ENCODE data around the gene CLDND2.

The CLDND2 gene

DNA sequence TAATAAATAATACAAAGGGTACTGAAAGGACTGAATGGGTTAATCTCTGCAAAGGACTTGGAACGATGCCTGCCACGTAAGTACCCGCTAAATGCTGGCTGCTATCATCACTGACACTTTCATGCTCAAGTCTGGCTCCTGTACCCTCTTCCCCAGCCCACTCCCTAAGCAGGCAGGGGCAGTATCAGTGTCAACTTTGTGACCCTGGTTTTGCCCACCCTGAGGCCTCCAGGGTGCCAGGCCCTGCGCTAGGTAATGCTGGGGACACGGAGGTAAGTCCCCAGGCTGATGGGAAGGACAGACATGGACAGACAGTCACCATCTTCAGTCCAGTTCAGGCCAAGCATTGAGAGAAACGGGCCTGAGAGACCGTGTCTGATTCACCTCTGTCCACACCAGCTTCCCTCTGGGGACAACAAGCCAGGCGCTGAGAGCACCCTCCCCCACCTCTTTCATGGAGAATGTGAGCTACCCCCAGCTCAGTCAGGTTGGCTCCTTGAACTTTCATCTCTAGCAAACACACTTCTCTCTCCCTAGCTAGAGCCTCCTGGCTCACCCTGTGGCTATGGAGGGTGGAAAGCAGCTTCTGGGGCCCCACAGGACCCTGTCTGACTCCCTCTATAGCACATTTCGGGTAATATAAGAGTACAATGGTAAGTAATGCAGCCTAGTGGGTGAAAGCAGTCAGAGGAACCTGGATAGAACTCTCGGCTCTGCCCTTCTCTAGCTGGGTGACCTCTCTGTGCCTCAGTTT lies 3.4 kb downstream of the CLDND2 start:
- no peaks in the 10 kb centered on the region for H3K27me3 ChIP-seq (ENCODE audit: control insufficient read depth in 1 of 2, insufficient read depth in 2 of 2, low read length in 2 of 2)
- H3K27ac ChIP-seq (ENCODE audit: low read depth, low read length) = peak overlapping the region; percentile 96
- H3K36me3 ChIP-seq (ENCODE audit: insufficient read depth, low read length) = no peaks in the 10 kb centered on the region
- H3K9ac ChIP-seq (ENCODE audit: low read length) = peak overlapping the region; percentile 97
- H3K9me3 ChIP-seq (ENCODE audit: low read length) = no peaks in the 10 kb centered on the region
- H3K4me3 ChIP-seq (ENCODE audit: low read depth in 1 of 2, low read length in 2 of 2) = peak overlapping the region; percentile 74 to 88
- peaks cover 25% of the 10 kb centered on the region for H3K4me1 ChIP-seq (ENCODE audit: insufficient read depth, low read length)

DNA sequence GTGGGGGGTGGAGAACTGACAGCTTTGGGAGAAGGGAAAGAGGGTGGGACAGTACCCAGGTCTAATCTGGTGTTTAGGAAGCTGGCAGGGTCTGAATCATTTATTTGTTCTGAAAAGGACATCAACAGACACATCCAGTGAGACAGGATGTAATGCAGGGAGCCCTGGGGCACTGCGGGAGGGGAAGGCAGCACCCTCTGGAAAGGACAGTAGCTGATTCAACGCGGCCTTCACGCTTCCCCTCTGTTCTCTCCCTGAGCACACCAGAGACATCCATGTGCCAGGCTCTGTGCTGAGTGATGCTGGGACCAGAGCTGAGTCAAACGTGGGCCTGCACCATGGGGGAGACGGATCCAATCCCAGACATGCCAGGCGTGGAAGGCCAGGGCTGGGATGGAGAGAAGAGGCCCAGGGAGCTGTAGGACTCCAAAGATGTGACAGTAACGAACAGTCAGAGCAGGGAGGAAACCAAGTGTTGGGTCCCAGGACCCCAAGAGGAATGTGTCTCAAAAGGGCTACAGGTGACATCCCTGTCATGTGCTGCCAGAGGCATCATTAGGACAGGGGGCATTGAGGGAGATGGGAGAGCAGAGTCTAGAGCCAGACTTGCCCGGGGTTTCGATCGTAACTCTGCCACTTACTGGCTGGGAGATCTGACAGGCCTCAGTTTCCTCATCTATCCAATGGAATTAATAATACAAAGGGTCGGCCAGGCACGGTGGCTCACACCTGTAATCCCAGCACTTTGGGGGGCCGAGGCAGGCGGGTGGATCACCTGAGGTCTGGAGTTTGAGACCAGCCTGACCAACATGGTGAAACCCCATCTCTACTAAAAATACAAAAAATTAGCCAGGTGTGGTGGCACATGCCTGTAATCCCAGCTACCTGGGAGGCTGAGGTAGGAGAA lies 4.3 kb downstream of the CLDND2 start:
- H3K27ac ChIP-seq (ENCODE audit: low read depth, low read length) = no peak overlapping the region

DNA sequence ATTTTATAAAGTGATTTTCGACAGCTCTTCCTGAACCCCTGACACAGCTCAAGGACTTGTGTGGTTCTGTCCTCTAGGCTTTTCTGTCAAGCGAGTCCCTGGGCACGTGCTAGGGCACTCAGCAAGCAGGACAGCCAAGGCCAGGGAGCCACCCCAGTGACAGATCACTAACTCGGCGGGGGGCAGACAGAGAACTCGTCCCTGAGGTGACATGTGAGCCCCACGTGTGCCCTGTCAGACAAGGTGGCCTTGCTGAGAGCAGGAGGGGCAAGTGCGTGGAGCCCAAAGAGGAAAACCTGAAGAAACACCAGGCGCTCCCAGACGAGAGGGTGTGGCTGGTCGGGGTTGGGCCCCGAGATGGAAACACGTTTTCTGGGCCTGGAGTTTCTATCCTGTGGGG lies 7.6 kb downstream of the CLDND2 start:
- Histone ChIP-seq H3K9ac (ENCODE audit: low read length) (no peak overlapping the region), H3K27me3 (ENCODE audit: control insufficient read depth in 1 of 2, insufficient read depth in 2 of 2, low read length in 2 of 2) (no peaks in the 10 kb centered on the region), H3K27ac (ENCODE audit: low read depth, low read length) (no peak overlapping the region), H3K9me3 (ENCODE audit: low read length) (no peaks in the 10 kb centered on the region), H3K36me3 (ENCODE audit: insufficient read depth, low read length) (no peaks in the 10 kb centered on the region), H3K4me1 (ENCODE audit: insufficient read depth, low read length) (peaks cover 19% of the 10 kb centered on the region), H3K4me3 (ENCODE audit: low read depth in 1 of 2, low read length in 2 of 2) (no peak overlapping the region)

More for the DNA sequence above, 4.3 kb downstream of the CLDND2 start:
- H3K4me1 ChIP-seq (ENCODE audit: insufficient read depth, low read length) = peaks cover 25% of the 10 kb centered on the region
- no peaks in the 10 kb centered on the region for H3K36me3 ChIP-seq (ENCODE audit: insufficient read depth, low read length)
- no peak overlapping the region for H3K4me3 ChIP-seq (ENCODE audit: low read depth in 1 of 2, low read length in 2 of 2)
- no peaks in the 10 kb centered on the region for H3K9me3 ChIP-seq (ENCODE audit: low read length)
- H3K27me3 ChIP-seq (ENCODE audit: control insufficient read depth in 1 of 2, insufficient read depth in 2 of 2, low read length in 2 of 2) = no peaks in the 10 kb centered on the region
- H3K9ac ChIP-seq (ENCODE audit: low read length) = no peak overlapping the region

DNA sequence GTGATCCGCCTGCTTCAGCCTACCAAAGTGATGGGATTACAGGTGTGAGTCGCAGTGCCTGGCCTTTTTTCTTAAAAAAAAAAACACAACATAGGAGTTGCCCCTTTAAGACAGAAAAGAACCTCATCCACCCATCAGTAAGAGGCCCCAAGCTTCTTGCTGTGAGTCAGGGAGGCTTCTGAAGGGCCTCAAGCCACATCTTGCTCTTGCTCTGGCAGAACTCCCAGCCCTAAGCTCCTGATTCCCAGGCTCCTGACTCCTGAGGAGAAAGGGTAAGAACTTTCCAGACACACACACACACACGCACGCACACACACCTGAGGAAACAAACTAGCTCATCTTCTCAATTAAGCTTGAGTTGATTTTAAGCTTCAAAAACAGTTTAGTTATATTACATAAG lies 9.5 kb downstream of the CLDND2 start:
- H3K36me3 ChIP-seq (ENCODE audit: insufficient read depth, low read length) = no peaks in the 10 kb centered on the region
- H3K27me3 ChIP-seq (ENCODE audit: control insufficient read depth in 1 of 2, insufficient read depth in 2 of 2, low read length in 2 of 2) = no peaks in the 10 kb centered on the region
- H3K4me1 ChIP-seq (ENCODE audit: insufficient read depth, low read length) = peaks cover 9% of the 10 kb centered on the region
- H3K9ac ChIP-seq (ENCODE audit: low read length) = no peak overlapping the region
- no peak overlapping the region for H3K4me3 ChIP-seq (ENCODE audit: low read depth in 1 of 2, low read length in 2 of 2)
- H3K27ac ChIP-seq (ENCODE audit: low read depth, low read length) = no peak overlapping the region
- H3K9me3 ChIP-seq (ENCODE audit: low read length) = no peaks in the 10 kb centered on the region

DNA sequence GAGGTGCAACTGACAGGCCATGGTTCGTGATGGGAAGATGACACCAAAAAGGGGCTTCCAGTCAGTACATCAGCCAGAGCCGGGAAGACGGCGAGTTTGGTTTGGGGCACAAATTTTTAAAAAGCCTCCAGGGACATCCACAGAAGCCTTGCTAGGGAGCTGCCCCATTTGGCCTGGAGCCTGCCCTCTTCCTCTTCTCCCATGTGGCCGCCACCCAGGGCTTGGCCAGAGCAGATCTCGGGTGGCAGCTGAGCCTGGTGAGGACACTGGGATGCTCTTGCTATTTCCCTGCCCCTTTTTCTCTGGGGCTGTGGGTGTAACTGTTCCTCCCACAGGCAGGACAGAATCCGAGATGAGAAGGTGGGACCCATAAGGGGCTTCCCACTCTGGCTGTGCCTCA lies 10.9 kb downstream of the CLDND2 start:
- Histone ChIP-seq H3K36me3 (ENCODE audit: insufficient read depth, low read length) (no peaks in the 10 kb centered on the region), H3K27ac (ENCODE audit: low read depth, low read length) (no peak overlapping the region), H3K4me3 (ENCODE audit: low read depth in 1 of 2, low read length in 2 of 2) (no peak overlapping the region), H3K9me3 (ENCODE audit: low read length) (no peaks in the 10 kb centered on the region), H3K4me1 (ENCODE audit: insufficient read depth, low read length) (peaks cover 7% of the 10 kb centered on the region), H3K27me3 (ENCODE audit: control insufficient read depth in 1 of 2, insufficient read depth in 2 of 2, low read length in 2 of 2) (no peaks in the 10 kb centered on the region), H3K9ac (ENCODE audit: low read length) (no peak overlapping the region)

DNA sequence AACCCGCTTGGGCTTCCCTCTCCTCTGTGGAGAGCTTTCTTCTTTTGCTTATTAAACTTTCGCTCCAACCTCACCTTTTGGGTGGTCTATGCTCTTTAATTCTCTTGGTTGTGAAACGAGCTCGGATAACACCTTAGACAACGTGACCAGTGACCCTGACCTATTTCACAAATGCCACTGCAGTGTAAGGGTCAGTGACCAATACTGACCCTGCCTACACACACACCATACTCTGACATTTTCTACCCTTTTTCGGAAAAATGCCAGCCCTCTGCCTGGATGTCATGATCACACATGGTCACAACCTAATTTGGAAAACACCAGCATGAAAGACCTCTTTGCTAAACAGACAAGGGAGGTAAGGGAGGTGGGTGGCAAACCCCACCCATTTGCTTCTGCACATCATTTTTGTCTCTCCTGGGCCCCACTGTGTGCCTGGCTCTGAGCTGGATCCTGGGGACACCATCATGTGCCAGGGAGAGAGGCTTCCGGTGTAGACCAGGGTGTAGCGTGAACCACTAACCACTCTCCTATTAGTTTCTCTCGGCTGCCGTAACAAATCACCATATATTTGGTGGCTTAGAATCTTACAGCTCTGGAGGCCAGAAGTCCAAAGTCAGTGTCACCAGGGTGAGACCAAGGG lies 12.5 kb downstream of the CLDND2 start:
- Histone ChIP-seq H3K36me3 (ENCODE audit: insufficient read depth, low read length) (peaks cover 12% of the 10 kb centered on the region), H3K4me3 (ENCODE audit: low read depth in 1 of 2, low read length in 2 of 2) (no peak overlapping the region), H3K9ac (ENCODE audit: low read length) (no peak overlapping the region), H3K27me3 (ENCODE audit: control insufficient read depth in 1 of 2, insufficient read depth in 2 of 2, low read length in 2 of 2) (no peaks in the 10 kb centered on the region), H3K4me1 (ENCODE audit: insufficient read depth, low read length) (no peaks in the 10 kb centered on the region), H3K9me3 (ENCODE audit: low read length) (no peaks in the 10 kb centered on the region), H3K27ac (ENCODE audit: low read depth, low read length) (no peak overlapping the region)

DNA sequence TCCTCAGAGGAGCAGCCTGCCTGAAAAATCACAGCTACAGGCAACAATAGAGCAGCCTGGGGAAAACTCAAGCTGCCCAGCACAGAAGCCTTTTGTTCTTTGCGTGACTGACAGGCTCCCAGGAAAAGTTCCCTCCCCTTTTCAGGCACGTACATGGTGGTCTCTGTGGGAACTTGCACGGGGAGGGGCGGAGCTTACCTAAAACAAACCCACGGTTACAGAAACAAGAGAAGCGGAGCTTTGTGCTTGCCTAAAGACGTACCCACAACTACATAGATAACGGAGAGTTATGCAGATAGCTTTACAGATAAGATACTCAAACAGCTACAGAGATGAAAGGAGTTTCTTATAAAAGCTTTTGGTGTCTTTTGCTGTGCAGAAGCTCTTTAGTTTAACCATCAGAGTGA lies 14.1 kb downstream of the CLDND2 start:
- no peaks in the 10 kb centered on the region for H3K9me3 ChIP-seq (ENCODE audit: low read length)
- no peak overlapping the region for H3K9ac ChIP-seq (ENCODE audit: low read length)
- peaks cover 17% of the 10 kb centered on the region for H3K36me3 ChIP-seq (ENCODE audit: insufficient read depth, low read length)
- H3K27ac ChIP-seq (ENCODE audit: low read depth, low read length) = no peak overlapping the region
- no peaks in the 10 kb centered on the region for H3K27me3 ChIP-seq (ENCODE audit: control insufficient read depth in 1 of 2, insufficient read depth in 2 of 2, low read length in 2 of 2)
- no peaks in the 10 kb centered on the region for H3K4me1 ChIP-seq (ENCODE audit: insufficient read depth, low read length)
- H3K4me3 ChIP-seq (ENCODE audit: low read depth in 1 of 2, low read length in 2 of 2) = no peak overlapping the region

DNA sequence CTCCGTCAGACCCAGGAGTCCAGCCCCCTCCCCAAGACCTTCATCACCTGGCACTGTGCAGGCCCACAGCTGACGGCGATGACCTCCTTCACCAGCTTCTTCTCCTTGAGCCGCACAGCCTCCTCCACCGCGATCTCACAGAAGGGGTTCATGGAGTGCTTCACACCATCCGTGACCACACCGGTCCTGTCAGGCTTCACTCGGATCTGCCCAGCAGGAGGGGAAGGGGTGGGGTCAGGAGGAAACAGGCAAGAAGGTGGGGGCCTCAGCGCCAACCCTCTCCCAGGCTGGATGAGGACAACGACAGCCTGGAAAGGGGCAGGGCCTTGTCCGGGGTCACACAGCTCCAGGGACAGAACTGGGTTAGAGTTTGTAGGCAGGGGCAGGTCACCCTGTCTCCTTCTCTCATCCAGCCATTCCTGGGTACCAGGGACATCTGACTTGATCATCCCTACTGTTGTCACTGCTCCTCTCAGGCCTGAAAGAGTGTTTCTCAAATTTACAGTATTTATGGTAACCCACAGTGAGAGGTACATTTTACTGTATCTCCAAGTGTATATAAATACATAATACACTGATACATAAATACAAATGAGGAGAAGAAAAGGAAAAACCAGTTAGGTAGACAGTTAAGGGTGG lies 14.6 kb downstream of the CLDND2 start:
- H3K9ac ChIP-seq (ENCODE audit: low read length) = no peak overlapping the region
- H3K27ac ChIP-seq (ENCODE audit: low read depth, low read length) = no peak overlapping the region
- H3K4me1 ChIP-seq (ENCODE audit: insufficient read depth, low read length) = no peaks in the 10 kb centered on the region
- H3K27me3 ChIP-seq (ENCODE audit: control insufficient read depth in 1 of 2, insufficient read depth in 2 of 2, low read length in 2 of 2) = no peaks in the 10 kb centered on the region
- peaks cover 17% of the 10 kb centered on the region for H3K36me3 ChIP-seq (ENCODE audit: insufficient read depth, low read length)
- H3K9me3 ChIP-seq (ENCODE audit: low read length) = no peaks in the 10 kb centered on the region
- H3K4me3 ChIP-seq (ENCODE audit: low read depth in 1 of 2, low read length in 2 of 2) = no peak overlapping the region

DNA sequence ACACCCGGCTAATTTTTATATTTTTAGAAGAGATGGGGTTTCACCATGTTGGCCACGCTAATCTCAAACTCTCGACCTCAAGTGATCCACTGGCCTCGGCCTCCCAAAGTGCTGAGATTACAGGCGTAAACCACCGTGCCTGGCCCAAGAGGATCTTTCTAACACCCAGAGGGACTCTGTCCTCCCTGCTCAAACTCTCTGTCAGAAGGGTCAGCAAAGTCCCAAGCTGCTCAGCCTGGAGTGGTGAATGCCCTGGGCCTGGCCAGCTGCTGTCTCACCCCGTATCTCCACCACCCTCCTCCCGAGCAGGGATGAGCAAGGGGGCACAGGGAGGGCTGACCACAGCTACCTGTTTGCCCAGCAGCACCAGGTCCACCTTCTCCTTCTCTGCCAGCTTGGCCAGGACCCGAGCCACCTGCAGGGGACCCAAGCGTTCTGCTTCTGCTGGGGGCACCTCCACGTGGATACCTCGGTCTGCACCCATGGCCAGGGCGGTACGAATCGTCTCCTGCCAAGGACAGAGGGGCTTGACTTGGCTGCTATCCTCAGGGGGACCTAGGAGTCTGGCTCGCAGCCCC lies 15.9 kb downstream of the CLDND2 start:
- no peaks in the 10 kb centered on the region for H3K9me3 ChIP-seq (ENCODE audit: low read length)
- peaks cover 22% of the 10 kb centered on the region for H3K36me3 ChIP-seq (ENCODE audit: insufficient read depth, low read length)
- no peaks in the 10 kb centered on the region for H3K4me1 ChIP-seq (ENCODE audit: insufficient read depth, low read length)
- no peak overlapping the region for H3K4me3 ChIP-seq (ENCODE audit: low read depth in 1 of 2, low read length in 2 of 2)
- H3K9ac ChIP-seq (ENCODE audit: low read length) = no peak overlapping the region
- no peaks in the 10 kb centered on the region for H3K27me3 ChIP-seq (ENCODE audit: control insufficient read depth in 1 of 2, insufficient read depth in 2 of 2, low read length in 2 of 2)
- no peak overlapping the region for H3K27ac ChIP-seq (ENCODE audit: low read depth, low read length)

DNA sequence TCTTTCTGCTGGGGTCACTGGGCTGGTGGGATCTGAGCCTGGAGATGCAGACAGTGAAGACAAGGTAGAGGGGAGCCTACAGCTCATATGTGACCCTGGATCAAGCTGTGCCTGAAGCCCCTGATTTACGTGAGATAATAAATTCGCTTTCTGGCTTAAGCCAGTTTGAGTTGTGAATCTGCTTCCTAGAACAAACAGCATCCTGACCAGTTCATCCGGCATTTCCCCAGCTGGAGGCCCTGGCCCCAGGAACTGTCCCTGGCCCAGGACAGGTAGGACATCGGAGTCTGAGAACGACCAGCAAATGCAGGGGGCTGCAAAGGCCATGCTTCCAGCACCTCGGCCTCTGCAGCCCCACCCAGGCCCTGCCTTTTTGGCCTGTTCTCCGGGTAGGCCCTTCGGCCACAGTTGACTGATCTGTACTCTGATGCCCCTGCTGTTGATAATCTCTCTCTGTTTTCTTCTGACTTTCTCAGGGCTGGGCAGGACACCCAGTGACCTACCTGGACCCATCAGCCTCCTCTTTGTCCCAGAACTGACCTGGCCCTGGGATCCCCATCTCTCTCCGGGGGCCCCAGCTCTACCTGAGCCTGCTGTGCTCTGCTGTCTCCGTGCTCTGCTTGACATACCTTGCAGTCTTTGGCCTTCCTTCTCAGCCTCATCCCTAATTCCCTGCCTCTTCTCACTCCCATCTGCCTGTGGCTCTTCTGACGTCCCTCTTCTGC lies 17.4 kb downstream of the CLDND2 start:
- Histone ChIP-seq H3K9me3 (ENCODE audit: low read length) (no peaks in the 10 kb centered on the region), H3K27ac (ENCODE audit: low read depth, low read length) (no peak overlapping the region), H3K9ac (ENCODE audit: low read length) (no peak overlapping the region), H3K4me3 (ENCODE audit: low read depth in 1 of 2, low read length in 2 of 2) (no peak overlapping the region), H3K36me3 (ENCODE audit: insufficient read depth, low read length) (peaks cover 29% of the 10 kb centered on the region), H3K27me3 (ENCODE audit: control insufficient read depth in 1 of 2, insufficient read depth in 2 of 2, low read length in 2 of 2) (no peaks in the 10 kb centered on the region), H3K4me1 (ENCODE audit: insufficient read depth, low read length) (no peaks in the 10 kb centered on the region)
